Measurements from ENCODE around the gene LRRFIP1. TPM values are rescaled to one million over a fixed set of nuclear protein-coding genes. Genes with fewer than 3 reads are reported as not detected.
A peak's percentile ranks its signal among the peaks of the same experiment; 100 is the strongest.

Gene LRRFIP1
- total RNA-seq, 1 donor from 2014 or later, result 133 TPM

GRCh38 chr2:237735798-237736197 lies 108.4 kb downstream of the LRRFIP1 start:
- no peak for DNase-seq (ENCODE audit: low spot score in 2 of 2)
- H3K9me3 ChIP-seq, result no peaks in the 10 kb centered on the region
- peaks cover 31 to 70% of the 10 kb centered on the region in 2 donors for H3K4me1 ChIP-seq
- intact Hi-C loops (cut with DNase I), result no loop called here
- H3K27ac ChIP-seq, result peak overlapping the region in 1 of 2 donors; percentile 87
- H3K4me3 ChIP-seq, result no peak overlapping the region
- no peak for TF ChIP-seq CTCF (IDR thresholded peaks at IDR 0.05)
- H3K27me3 ChIP-seq, result no peaks in the 10 kb centered on the region
- H3K36me3 ChIP-seq, result peaks cover 16 to 21% of the 10 kb centered on the region in 2 donors

- no peak overlapping the region for H3K4me3 ChIP-seq
- DNase-seq (ENCODE audit: low spot score in 2 of 2), result no peak
- H3K4me1 ChIP-seq, result peaks cover 31 to 66% of the 10 kb centered on the region in 2 donors
- intact Hi-C loops (cut with DNase I), result no loop called here
- no peaks in the 10 kb centered on the region for H3K9me3 ChIP-seq
- no peak for TF ChIP-seq CTCF (IDR thresholded peaks at IDR 0.05)
- peak overlapping the region; percentile 38 to 87 for H3K27ac ChIP-seq
- peaks cover 16 to 21% of the 10 kb centered on the region in 2 donors for H3K36me3 ChIP-seq
- H3K27me3 ChIP-seq, result no peaks in the 10 kb centered on the region
Measured at GRCh38 chr2:237736783-237737182, 109.4 kb downstream of the LRRFIP1 start.

GRCh38 chr2:237737196-237737865 lies 109.9 kb downstream of the LRRFIP1 start:
- TF ChIP-seq CTCF (IDR thresholded peaks at IDR 0.05), result no peak
- peaks cover 16 to 21% of the 10 kb centered on the region in 2 donors for H3K36me3 ChIP-seq
- DNase-seq (ENCODE audit: low spot score in 2 of 2), result no peak
- intact Hi-C loops (cut with DNase I), result no loop called here
- no peaks in the 10 kb centered on the region for H3K9me3 ChIP-seq
- H3K4me1 ChIP-seq, result peaks cover 28 to 61% of the 10 kb centered on the region in 2 donors
- no peak overlapping the region for H3K4me3 ChIP-seq
- H3K27ac ChIP-seq, result peak overlapping the region; percentile 79 to 87
- no peaks in the 10 kb centered on the region for H3K27me3 ChIP-seq

GRCh38 chr2:237738255-237738654 lies 110.9 kb downstream of the LRRFIP1 start:
- peak in 1 of 2 donors; percentile 61 for DNase-seq (ENCODE audit: low spot score in 2 of 2)
- no peak overlapping the region for H3K4me3 ChIP-seq
- H3K4me1 ChIP-seq, result peaks cover 27 to 59% of the 10 kb centered on the region in 2 donors
- no peaks in the 10 kb centered on the region for H3K27me3 ChIP-seq
- peaks cover 16 to 21% of the 10 kb centered on the region in 2 donors for H3K36me3 ChIP-seq
- intact Hi-C loops (cut with DNase I), result no loop called here
- no peaks in the 10 kb centered on the region for H3K9me3 ChIP-seq
- peak overlapping the region; percentile 79 to 87 for H3K27ac ChIP-seq
- TF ChIP-seq CTCF (IDR thresholded peaks at IDR 0.05), result no peak

GRCh38 chr2:237739101-237739500 lies 111.7 kb downstream of the LRRFIP1 start:
- H3K4me3 ChIP-seq, result peak overlapping the region in 1 of 2 donors; percentile 33
- TF ChIP-seq CTCF (IDR thresholded peaks at IDR 0.05), result peak in 1 of 3 experiments; percentile 8
- H3K9me3 ChIP-seq, result no peaks in the 10 kb centered on the region
- peaks cover 22 to 58% of the 10 kb centered on the region in 2 donors for H3K4me1 ChIP-seq
- peak overlapping the region; percentile 79 to 87 for H3K27ac ChIP-seq
- peaks cover 16 to 21% of the 10 kb centered on the region in 2 donors for H3K36me3 ChIP-seq
- peak; percentile 46 to 90 for DNase-seq (ENCODE audit: low spot score in 2 of 2)
- intact Hi-C loops (cut with DNase I), result no loop called here
- no peaks in the 10 kb centered on the region for H3K27me3 ChIP-seq

Data from ascending aorta (tissue), 2 donors.